C4-2B (cell line): ENCODE data around the gene HEBP1.

ENCODE experiments used
- CTCF ChIP-seq: fragments of 450-650 bp; conservative IDR thresholded peaks from 2 replicates; pipeline ENCODE4 v1.5.1; 2017; ENCODE audit warnings: mild to moderate bottlenecking
- ZFX ChIP-seq: fragments of 450-650 bp; IDR thresholded peaks from 2 replicates; pipeline ENCODE4 v1.6.1; 2017

- TF ChIP-seq CTCF (no peak), ZFX (no peak)
Measured at GRCh38 chr12:12982331-12982730, 17.7 kb downstream of the HEBP1 start.
